Endodermal cell (in vitro differentiated cells): ENCODE results near the gene ECSIT. TPM values are rescaled to one million over a fixed set of nuclear protein-coding genes. Genes with fewer than 3 reads are reported as not detected.

Experiments
- DNase-seq: peaks from one replicate; pipeline ENCODE4 v3.0.0-alpha.2; 2017
- H3K27ac ChIP-seq: 2 replicates; pipeline ENCODE4 v1.5.1; 2013; ENCODE audit warnings: mild to moderate bottlenecking, low read depth, low read length, moderate library complexity
- H3K27me3 ChIP-seq: 2 replicates; pipeline ENCODE4 v1.6.1; 2013; ENCODE audit warnings: mild to moderate bottlenecking, low read length, moderate library complexity; ENCODE audit not compliant: insufficient read depth, control insufficient read depth, poor library complexity, severe bottlenecking
- H3K36me3 ChIP-seq: 2 replicates; pipeline ENCODE4 v1.7.0; 2013; ENCODE audit warnings: mild to moderate bottlenecking, low read length, moderate library complexity; ENCODE audit not compliant: control insufficient read depth, insufficient read depth
- H3K4me1 ChIP-seq: one replicate; pipeline ENCODE4 v1.7.0; 2013; ENCODE audit warnings: low read length; ENCODE audit not compliant: control insufficient read depth, insufficient read depth
- H3K4me3 ChIP-seq: 2 replicates; pipeline ENCODE4 v1.5.1; 2013; ENCODE audit warnings: mild to moderate bottlenecking, low read length, moderate library complexity
- H3K9ac ChIP-seq: 2 replicates; pipeline ENCODE4 v1.6.1; 2013; ENCODE audit warnings: mild to moderate bottlenecking, low read length, moderate library complexity; ENCODE audit not compliant: poor library complexity, severe bottlenecking; ENCODE audit errors: extremely low read depth
- H3K9me3 ChIP-seq: 2 replicates; pipeline ENCODE4 v1.6.1; 2013; ENCODE audit warnings: mild to moderate bottlenecking, low read length, moderate library complexity; ENCODE audit not compliant: control insufficient read depth
- H3K27ac Mint-ChIP-seq: 2 replicates; pipeline ENCODE4 v1.8.0; 2020; ENCODE audit warnings: mixed read lengths
- H3K27me3 Mint-ChIP-seq: 2 replicates; pipeline ENCODE4 v1.8.0; 2021; ENCODE audit warnings: mild to moderate bottlenecking, mixed read lengths; ENCODE audit not compliant: insufficient read depth
- H3K36me3 Mint-ChIP-seq: 2 replicates; pipeline ENCODE4 v1.8.0; 2020; ENCODE audit warnings: low read depth, mixed read lengths
- H3K4me1 Mint-ChIP-seq: 2 replicates; pipeline ENCODE4 v1.8.0; 2020; ENCODE audit warnings: mixed read lengths
- H3K4me3 Mint-ChIP-seq: 2 replicates; pipeline ENCODE4 v1.8.0; 2020; ENCODE audit warnings: mild to moderate bottlenecking, moderate library complexity, mixed read lengths
- H3K9me3 Mint-ChIP-seq: 2 replicates; pipeline ENCODE4 v1.8.0; 2020; ENCODE audit warnings: mild to moderate bottlenecking, mixed read lengths
- WGBS, 2 experiments: methylation state at CpG; one replicate each; pipeline versions ENCODE4 v1.1.5 to v1.1.7; 2013; ENCODE audit warnings: missing lambda C conversion rate in 2 of 2, mixed read lengths in 1 of 2; ENCODE audit not compliant: insufficient coverage in 1 of 2, insufficient read length in 1 of 2; 5-methylcytosine and 5-hydroxymethylcytosine counted together
- total RNA-seq, 2 donors: library from RNA; stranded (reverse); fragmentation: NEBNext Ultra II Directional in 1 of 2; extraction: Animal tissue kit (Norgen Biotek cat#: 25700) in 1 of 2; gene quantifications; 2 replicates in 1 of 2; 3 replicates in 1 of 2; pipeline ENCODE4 v1.2.1, GENCODE V29; 2021
- TF ChIP-seq, protein P1 (sequence below): fragments of 200-600 bp; sonication (generic); conservative IDR thresholded peaks from 2 replicates; pipeline ENCODE4 v1.5.0; 2021; ENCODE audit warnings: antibody characterized with exemption, mild to moderate bottlenecking

ECSIT gene
- total RNA-seq, 2 donors from 2014 or later = 24.7 to 26.2 TPM

DNA sequence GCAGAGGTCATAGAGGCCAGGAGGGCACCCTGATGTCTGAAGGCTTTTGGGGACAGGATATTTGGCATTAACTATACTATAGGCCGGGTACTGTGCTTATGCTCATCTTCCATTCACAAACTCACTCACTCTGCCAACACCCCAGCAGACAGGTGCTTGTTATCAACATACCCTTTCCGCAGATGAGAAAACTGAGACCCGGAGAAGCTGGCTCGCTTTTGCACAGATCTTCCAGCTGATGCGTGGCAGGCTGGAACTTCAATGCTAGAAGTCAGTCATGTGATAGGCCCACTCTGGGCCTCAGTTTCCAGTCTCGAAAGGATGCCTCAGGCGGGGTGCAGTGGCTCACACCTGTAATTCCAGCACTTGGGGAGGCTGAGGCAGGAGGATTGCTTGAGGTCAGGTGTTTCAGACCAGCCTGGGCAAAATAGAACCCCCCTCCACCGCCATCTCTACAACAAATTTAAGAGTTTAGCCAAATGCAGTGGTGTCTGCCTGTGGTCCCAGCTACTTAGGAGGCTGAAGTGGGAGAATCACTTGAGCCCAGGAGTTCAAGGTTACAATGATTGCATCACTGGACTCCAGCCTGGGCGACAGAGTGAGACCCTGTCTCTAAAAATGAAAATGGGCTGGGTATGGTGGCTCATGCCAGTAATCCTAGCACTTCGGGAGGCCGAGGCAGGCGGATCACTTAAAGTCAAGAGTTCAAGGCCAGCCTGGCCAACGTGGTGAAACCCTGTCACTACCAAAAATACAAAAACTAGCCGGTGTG lies 19.2 kb upstream of the ECSIT start:
- Histone ChIP-seq H3K4me1 (no peaks in the 10 kb centered on the region), H3K4me3 (no peak overlapping the region), H3K9ac (no peak overlapping the region), H3K27me3 (no peaks in the 10 kb centered on the region), H3K36me3 (peaks cover 41% of the 10 kb centered on the region), H3K9me3 (no peaks in the 10 kb centered on the region), H3K27ac (no peak overlapping the region)
- TF ChIP-seq, protein P1, sequence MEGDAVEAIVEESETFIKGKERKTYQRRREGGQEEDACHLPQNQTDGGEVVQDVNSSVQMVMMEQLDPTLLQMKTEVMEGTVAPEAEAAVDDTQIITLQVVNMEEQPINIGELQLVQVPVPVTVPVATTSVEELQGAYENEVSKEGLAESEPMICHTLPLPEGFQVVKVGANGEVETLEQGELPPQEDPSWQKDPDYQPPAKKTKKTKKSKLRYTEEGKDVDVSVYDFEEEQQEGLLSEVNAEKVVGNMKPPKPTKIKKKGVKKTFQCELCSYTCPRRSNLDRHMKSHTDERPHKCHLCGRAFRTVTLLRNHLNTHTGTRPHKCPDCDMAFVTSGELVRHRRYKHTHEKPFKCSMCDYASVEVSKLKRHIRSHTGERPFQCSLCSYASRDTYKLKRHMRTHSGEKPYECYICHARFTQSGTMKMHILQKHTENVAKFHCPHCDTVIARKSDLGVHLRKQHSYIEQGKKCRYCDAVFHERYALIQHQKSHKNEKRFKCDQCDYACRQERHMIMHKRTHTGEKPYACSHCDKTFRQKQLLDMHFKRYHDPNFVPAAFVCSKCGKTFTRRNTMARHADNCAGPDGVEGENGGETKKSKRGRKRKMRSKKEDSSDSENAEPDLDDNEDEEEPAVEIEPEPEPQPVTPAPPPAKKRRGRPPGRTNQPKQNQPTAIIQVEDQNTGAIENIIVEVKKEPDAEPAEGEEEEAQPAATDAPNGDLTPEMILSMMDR = no peak
- Mint-ChIP-seq H3K27ac (no peak overlapping the region), H3K27me3 (no peaks in the 10 kb centered on the region), H3K9me3 (no peaks in the 10 kb centered on the region), H3K36me3 (peaks cover 14% of the 10 kb centered on the region), H3K4me3 (no peak overlapping the region), H3K4me1 (no peaks in the 10 kb centered on the region)
- WGBS, 2 experiments = 96% methylated on average over 11 to 14 of the region's 14 CpGs
- DNase-seq = no peak

DNA sequence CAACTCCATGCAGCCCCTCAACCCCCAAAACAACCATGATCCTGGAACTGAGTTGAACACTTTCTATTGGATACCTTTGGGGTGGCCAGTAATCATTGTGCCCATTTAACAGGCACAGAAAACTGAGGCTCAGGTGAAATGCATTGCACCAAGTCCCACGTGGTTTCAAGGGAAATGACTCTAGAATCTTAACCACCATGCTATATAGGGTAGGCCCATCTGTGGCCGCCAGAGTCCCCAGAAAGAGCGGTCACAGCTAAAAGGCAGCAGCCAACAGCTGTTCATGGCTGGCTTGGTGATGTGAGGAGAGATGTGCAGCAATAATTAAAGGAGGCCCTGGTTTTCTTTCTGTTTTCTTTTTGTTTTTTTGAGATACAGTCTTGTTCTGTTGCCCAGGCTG lies 12.3 kb upstream of the ECSIT start:
- Histone ChIP-seq H3K27me3 (no peaks in the 10 kb centered on the region), H3K27ac (no peak overlapping the region), H3K4me1 (peaks cover 4% of the 10 kb centered on the region), H3K36me3 (peaks cover 22% of the 10 kb centered on the region), H3K9ac (no peak overlapping the region), H3K9me3 (no peaks in the 10 kb centered on the region), H3K4me3 (no peak overlapping the region)
- H3K4me3 Mint-ChIP-seq = no peak overlapping the region
- H3K27ac Mint-ChIP-seq = no peak overlapping the region
- 86 to 94% methylated on average over 3 of the region's 3 CpGs for WGBS, 2 experiments
- DNase-seq = no peak
- TF ChIP-seq, protein P1 = no peak
- no peaks in the 10 kb centered on the region for H3K27me3 Mint-ChIP-seq
- peaks cover 3% of the 10 kb centered on the region for H3K36me3 Mint-ChIP-seq
- H3K9me3 Mint-ChIP-seq = no peaks in the 10 kb centered on the region
- H3K4me1 Mint-ChIP-seq = peaks cover 13% of the 10 kb centered on the region

DNA sequence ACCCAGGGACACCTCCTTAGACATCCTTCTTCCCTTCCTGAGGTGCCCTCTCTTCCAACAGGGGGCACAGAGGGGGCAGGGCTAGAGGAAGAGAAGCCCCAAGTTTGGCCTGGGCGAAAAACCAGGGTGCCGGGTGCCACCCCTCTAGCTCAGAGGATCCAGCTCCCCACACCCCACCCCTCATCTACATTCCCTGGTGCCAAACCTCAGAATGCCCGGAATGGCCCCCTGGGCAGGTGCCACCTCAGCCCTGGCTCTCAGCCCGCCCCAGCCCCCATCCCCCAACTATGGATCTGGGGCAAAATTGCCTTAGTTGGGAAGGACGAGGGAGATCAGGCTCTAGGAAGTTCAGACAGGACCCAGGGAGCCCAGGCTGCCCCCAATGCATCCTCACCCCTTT lies 11.7 kb upstream of the ECSIT start:
- no peak overlapping the region for H3K4me3 Mint-ChIP-seq
- peaks cover 14% of the 10 kb centered on the region for H3K4me1 Mint-ChIP-seq
- Histone ChIP-seq H3K4me3 (peak overlapping the region; percentile 69), H3K27ac (no peak overlapping the region), H3K9me3 (no peaks in the 10 kb centered on the region), H3K9ac (no peak overlapping the region), H3K27me3 (no peaks in the 10 kb centered on the region), H3K4me1 (peaks cover 4% of the 10 kb centered on the region), H3K36me3 (peaks cover 22% of the 10 kb centered on the region)
- H3K27ac Mint-ChIP-seq = no peak overlapping the region
- TF ChIP-seq, protein P1 = no peak
- 90% methylated on average over 5 of the region's 5 CpGs; no CpG with 5 or more reads in 1 of the 2 experiments for WGBS, 2 experiments
- H3K9me3 Mint-ChIP-seq = no peaks in the 10 kb centered on the region
- H3K36me3 Mint-ChIP-seq = no peaks in the 10 kb centered on the region
- peaks cover 1% of the 10 kb centered on the region for H3K27me3 Mint-ChIP-seq
- DNase-seq = no peak
